Sciatic nerve (tissue), 2 donors: ENCODE measurements around the gene GRPEL2. TPM values are rescaled to one million over a fixed set of nuclear protein-coding genes. Genes with fewer than 3 reads are reported as not detected.
A peak's percentile ranks its signal among the peaks of the same experiment; 100 is the strongest.

Experiments used
- ATAC-seq: fragments of 200-7000 bp; cut with Tn5 transposase; one replicate; pipeline ENCODE4 v1.9.1; 2020; ENCODE audit warnings: mild to moderate bottlenecking, moderate library complexity
- DNase-seq: peaks from one replicate; pipeline ENCODE4 v3.0.0-alpha.2; 2020; ENCODE audit warnings: low spot score
- intact Hi-C: fragments of 100-400 bp; cut with DNase I; formaldehyde crosslinking; loops from one replicate; pipeline ENCODE4 v1.14.2; 2022
- total RNA-seq: library from RNA; stranded (reverse); fragmentation: NEBNext Ultra II Directional; extraction: Animal tissue kit (Norgen Biotek cat#: 25700); gene quantifications from one replicate; pipeline ENCODE4 v1.2.1, GENCODE V29; 2021
- donor health status: DM: no; HTN: no; CAD: no.
- donor health status: DM: no; HTN: no; CAD: no.

Gene GRPEL2, protein sequence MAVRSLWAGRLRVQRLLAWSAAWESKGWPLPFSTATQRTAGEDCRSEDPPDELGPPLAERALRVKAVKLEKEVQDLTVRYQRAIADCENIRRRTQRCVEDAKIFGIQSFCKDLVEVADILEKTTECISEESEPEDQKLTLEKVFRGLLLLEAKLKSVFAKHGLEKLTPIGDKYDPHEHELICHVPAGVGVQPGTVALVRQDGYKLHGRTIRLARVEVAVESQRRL
- total RNA-seq, result 21.6 TPM

DNA sequence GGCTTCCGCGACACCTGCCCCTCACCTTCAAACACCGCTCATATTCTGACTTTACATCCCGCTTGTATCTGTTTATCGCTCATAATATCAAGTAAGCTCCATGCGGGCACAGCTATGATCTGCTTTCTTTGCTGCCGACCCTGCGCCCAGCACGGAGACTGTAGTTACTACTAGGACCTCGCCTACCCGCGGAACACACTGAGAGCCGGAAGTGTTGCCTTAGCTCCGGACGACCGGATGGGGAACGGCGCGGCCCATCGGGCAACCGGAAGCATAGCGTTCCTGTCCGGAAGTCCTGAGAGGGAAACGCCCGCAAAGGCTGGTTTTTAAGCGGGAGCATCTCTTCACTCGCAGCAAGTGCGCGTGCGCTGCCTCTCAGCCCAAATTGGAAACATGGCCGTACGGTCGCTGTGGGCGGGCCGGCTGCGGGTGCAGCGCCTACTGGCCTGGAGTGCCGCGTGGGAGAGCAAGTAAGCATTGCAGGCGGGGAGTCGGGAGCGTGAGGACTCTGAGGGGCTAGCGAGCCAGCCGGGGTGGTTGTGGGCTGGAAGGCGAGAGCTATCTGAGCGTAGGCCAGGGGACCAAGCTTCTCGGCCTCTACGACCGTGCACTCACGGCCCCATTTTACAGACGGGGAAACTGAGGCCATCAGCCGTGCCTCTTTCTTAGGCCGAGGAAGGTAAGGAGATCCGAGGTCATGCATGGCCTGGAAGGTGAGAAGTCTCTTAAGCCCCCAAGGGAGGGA lies at the start of gene GRPEL2:
Gene GRPEL2, plus strand, starts transcription at position 353 of the 745 bp plus-strand sequence. Its CDS starts 41 bp downstream, at position 394.
- DNase-seq (peak; percentile 96), ATAC-seq (peak; percentile 98)
- intact Hi-C loops, result no loop called here

DNA sequence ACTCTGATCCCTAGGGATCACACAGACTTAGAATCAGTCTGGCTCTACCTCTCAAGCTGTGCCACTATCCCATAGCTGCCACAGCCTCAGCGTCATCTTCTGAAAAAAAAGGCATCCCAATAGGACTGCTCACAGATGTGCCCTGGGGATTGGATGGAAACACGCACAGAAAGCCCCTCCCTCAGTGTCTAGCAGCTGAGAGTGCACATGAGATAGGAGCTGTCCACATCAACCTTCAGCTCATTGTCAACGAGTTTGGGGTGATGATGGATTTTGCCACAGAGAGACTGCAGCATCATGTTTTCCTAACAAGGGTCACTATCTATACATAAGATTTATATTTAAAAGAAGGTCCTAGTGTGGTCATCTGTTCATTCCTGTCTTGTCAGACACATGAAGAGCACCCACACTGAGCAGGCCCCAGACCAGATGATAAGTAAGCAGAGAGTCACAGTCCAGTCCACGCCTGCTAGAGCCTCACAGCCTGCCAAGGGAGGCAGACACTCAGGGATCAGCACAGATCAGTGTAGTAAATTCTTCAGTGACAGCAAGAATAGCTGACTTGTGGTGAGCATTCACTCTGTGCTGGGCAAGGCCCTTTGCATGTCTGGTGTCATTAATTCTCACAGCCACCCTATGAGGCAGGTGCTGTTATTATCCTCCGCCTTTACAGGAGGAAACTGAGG lies 47.8 kb upstream of the GRPEL2 start:
- intact Hi-C loops, result no loop called here
- ATAC-seq (no peak), DNase-seq (no peak)

DNA sequence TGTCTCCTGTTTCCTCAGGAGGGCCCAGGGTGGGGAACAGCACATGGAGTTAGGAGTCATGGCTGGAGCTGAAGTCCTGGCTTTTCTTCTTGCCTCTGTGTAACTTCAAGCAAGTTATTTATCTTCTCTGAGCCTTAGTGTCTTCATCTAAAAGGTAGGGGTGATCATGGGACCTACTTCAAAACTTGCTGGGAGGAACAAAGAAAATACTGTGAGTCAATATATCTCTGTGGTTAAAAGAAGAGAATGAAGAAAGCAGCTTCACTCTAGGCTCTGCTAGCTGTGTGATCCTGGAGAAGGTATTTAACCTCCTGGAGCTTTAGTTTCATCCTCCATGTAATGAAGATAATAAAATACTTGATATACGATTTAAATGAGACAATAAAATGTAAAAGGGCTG lies 47.1 kb upstream of the GRPEL2 start:
- intact Hi-C loops, result no loop called here
- DNase-seq (no peak), ATAC-seq (no peak)

DNA sequence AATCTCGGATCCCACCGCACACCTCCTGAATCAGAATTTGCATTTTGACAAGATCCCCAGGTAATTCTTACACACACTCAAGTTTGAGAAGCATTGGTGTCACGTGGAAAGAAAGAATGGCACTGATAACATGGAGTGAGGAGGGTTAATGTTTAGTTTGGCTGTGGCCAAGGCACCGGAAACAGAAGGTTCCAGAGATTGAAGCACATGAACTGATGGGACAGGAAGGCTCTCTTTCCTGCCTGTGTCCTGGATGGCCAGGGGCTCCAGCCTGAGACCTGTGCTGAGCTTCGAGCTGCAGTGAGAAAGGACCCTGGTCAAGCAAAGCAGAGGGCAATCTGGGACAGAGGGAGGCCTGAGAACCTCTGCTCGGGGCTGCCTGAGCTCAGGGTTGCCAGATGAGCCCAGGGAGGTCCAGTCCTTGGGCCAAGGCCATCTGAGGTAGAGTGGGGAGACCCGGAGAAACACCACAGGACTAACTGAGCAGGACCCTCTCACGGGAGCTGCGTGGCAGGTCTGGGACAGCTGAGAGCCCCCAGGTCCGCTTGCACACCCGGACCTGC lies 46.4 kb upstream of the GRPEL2 start:
- no peak for DNase-seq
- ATAC-seq, result peak; percentile 24
- intact Hi-C loops, result no loop called here

DNA sequence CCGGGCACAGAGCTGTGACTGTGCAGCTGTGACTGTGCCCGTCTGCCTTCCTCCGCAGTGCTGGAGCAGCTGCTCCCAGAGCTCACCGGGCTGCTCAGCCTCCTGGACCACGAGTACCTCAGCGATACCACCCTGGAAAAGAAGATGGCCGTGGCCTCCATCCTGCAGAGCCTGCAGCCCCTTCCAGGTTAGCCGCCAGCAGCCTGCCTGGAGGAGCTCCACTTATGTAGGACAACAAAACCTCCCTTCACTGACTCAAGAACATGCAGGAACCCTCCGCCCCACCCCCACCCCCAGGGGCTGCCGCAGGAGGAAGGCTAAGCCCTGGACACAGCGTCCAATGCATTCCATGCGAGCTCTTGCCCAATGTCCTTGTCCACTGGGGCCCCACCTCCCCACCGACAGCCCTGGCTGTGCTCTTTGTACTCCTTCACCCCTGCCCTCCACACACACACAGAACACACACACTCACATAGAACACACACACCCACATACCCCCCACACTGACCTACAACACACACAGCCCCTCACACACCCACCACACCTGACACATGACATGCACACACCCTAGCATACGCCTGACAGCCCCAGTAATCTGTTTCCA lies 45.7 kb upstream of the GRPEL2 start:
- intact Hi-C loops, result no loop called here
- ATAC-seq (peak; percentile 61), DNase-seq (no peak)

DNA sequence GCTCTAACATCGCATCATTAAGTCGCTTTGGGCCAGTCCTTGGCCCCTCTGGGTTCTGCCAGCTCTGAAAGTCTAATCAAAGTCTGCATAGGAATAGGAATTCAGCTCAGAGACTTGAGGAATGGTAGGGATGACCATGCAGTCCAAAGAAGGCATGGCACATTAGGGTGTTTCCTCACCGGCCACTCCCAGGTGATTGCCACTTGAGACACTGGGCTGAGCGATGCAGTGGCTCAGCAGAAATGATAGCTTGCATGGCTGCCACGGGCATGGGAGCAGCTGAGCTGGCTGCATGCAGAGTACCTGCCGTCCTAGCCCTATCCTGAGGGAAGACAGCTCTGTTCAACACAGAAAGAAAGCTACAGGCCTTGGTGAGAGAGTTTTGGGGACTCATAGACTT lies 44.9 kb upstream of the GRPEL2 start:
- no peak for ATAC-seq

DNA sequence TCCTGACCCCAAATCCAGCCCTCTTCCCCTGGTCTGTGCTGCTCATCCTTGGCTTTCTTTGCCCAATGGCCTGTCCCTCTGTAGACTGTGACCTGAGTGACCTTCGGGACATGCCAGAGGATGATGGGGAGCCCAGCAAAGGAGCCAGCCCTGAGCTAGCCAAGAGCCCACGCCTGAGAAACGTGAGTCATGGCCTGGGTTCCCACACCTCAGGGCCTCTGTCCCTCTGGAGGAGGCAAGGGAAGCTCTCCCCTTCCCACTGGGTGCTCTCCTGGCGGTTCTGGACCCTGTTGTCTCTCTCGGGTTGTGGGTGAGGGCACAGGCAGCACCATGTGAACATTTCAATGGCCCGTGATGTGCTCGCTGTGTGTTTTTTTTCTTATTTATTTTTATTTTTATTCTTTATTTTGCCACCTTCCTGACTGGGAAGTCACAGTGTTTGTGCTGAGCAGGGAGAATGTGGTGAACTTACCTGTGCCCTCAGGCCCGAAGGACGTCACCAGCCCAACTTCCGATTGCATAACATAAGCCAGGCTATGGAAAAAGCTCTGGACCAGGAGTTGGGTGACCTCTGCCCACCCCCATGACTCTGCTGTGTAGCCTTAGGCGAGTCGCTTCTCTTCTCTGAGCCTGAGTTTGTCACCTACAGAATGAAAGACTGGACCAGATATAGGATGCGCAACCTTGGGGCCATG lies 44.1 kb upstream of the GRPEL2 start:
- intact Hi-C loops, result no loop called here
- ATAC-seq (no peak), DNase-seq (no peak)

More for the DNA sequence above, 44.9 kb upstream of the GRPEL2 start:
- intact Hi-C loops, result no loop called here
- DNase-seq, result no peak

DNA sequence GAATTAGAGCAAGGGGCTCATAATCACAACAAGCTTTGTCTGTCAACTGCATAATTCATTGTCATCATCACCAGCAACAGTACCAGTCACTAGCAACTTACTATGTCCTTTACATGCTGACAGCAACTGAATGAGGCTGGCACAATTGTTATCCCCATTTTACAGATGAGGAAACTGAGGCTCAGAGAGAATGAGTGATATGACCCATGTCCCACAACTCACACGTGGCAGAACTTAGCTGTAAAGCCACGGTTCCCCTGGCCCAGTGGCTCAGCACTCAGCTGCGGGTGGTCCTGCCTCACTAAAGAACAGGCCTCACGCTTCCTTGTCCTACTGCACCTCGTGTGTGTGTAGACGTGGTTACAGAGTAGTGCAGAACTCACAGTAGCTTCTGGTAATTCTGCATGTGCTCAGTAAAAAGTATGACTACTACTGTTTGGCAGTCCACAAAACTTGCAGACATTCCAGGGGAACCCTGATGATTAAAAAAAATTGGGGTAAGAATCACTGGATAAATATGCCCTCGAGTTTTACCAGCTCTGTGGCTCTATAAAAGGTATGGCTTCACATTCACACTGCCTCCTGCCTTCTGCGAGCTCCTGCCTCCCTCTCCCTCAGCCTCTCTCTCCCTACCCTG lies 43.4 kb upstream of the GRPEL2 start:
- intact Hi-C loops, result no loop called here
- DNase-seq (no peak), ATAC-seq (no peak)

DNA sequence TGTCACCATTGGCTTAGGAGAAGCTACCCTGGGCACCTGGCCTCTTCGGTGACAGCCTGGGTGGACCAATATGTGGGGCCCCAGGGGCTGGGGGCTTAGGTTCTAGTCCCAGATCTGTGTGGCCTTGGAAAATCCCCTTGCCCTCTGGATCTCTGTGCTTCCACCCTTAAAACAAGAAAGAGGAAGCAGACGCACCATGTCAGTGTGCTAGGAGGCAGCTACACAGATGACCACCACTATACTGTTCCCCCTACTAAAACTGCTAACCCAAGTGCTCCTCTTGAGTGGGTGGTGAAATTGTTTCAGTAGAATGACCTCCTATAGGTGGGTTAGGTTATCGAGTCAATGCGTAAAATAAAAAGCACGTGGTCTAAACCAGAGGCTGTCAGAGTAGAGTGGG lies 42.7 kb upstream of the GRPEL2 start:
- no peak for DNase-seq
- intact Hi-C loops, result no loop called here
- no peak for ATAC-seq

DNA sequence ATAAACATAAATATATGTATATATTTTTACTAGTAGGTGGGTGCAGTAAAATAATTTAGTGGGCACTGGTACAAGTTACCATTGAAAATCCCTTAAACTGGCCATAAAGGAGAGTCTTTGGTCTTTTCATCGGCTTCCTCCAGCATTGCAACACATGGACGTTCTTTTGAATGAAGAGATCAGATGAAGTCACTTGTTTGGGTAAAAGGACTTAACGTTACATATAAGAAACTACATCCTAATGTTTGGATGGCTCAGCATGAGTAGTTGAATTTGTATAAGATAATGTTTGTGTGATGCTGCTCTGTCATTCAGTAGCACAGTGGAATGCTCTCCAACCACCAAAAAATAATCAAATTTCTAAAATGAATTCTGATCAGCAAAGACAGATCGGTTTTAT lies 42.1 kb upstream of the GRPEL2 start:
- DNase-seq (no peak), ATAC-seq (no peak)
- intact Hi-C loops, result no loop called here

DNA sequence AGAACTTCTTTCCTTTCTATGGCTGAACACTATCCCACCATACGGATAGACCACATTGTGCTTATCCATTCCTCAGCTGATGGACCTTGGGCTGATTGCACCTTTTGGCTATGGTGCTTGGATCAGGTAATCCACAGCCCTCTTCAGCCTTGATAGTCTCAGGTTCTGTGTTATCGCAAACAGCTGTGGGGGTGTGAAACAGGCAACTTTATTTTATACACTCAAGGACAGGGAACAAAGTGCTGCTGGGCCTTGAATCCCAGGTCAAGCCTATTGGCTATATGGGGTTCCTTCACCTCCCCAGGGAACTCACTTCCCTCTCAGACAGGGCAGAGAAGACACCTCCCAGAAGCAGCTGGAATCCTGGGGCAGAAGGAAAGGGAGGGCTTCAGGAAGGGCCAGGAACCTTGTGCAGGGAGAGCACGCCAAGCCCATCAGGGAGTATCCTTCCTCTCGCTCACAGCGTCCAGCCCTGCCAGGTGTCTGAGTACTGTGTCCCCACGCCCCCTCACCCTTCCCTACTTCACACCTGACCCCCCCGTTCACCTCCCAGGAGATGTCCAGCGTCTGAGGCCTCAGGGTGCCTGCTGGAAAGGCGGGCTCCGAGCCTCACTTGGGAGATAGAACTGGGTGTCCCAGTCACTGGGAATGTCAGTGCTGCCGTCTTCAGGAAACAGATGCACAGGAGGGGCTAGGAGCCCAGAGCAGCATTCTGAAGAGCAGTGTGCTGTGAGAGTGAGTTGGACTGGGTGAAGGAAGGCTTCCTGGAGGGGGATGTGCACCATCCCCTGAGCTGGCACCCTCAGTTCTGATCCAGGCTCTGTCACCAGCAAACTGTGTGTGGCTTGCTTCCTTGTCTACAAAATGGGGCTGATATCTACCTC lies 40.9 kb upstream of the GRPEL2 start:
- ATAC-seq (no peak), DNase-seq (no peak)
- intact Hi-C loops, result no loop called here

DNA sequence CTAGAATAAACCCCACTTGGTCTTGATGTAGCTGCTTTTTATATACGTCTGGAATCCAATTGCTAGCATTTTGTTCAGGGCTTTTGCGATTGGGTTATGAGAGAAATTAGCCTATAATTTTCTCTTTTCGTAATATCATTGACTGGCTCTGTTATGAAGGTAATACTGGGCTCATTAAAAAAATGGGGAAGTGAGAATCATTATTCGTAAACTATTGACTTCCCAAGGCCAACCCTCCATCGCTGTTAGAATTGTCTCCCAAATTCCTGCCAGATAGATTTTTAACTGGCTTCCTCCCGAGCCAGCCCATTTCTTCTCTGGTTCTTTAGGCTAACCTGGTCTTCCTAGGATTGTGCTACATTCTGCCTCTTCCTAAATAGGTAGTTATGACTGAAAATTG lies 35.9 kb upstream of the GRPEL2 start:
- intact Hi-C loops, result no loop called here
- no peak for DNase-seq
- no peak for ATAC-seq

DNA sequence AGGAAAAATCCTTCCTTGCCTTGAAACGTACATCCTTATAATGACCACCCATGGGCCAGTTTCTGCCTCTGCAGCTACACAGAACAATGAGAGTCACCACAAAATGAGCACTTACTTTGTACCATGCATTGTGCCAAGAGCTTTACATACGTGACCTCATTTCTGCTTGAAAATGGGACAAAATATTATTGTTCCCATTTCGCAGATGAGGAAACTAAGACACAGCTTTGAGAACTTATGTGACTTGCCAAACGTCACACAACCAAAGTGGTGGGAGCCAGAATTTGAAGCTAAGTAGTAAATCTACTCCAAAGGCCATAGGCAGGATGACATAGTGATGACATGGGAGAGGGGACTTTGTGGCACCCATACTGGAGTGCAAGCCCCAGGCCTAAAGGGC lies 34.8 kb upstream of the GRPEL2 start:
- ATAC-seq (no peak), DNase-seq (no peak)
- intact Hi-C loops, result no loop called here

DNA sequence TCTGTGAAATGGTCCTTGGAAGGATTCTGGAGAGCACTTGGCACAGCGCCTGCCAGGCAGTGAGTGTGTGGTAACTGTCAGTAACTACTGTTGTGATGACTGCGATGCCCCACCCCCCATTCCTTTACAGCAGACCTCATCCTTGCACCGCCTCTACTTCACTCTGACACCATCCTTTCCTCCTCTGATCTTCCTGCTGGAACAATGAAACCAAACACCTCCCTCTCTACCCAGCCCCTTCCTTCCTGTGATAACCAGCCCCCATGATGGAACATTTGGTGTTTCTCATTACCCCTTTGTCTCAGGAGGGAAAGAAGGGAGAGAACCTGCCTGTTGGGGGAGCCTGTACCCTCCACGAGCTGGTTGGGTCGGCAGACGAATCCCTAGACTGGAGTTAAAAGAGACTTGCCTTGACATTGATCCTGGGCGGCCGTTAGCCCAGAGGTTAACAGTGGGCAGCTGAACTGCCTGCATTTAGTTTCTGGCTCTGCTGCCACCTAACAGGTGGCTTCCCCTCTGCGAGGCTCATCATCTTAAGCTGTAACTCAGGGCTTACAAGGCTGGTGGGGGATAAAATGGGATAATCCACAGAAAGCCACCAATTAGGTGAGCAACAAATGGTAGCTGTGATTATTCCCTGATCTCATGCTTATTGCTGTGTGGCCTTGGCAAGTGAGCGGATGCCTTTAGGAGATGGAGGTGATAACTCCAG lies 34.2 kb upstream of the GRPEL2 start:
- intact Hi-C loops, result no loop called here
- ATAC-seq (peak; percentile 34), DNase-seq (no peak)

DNA sequence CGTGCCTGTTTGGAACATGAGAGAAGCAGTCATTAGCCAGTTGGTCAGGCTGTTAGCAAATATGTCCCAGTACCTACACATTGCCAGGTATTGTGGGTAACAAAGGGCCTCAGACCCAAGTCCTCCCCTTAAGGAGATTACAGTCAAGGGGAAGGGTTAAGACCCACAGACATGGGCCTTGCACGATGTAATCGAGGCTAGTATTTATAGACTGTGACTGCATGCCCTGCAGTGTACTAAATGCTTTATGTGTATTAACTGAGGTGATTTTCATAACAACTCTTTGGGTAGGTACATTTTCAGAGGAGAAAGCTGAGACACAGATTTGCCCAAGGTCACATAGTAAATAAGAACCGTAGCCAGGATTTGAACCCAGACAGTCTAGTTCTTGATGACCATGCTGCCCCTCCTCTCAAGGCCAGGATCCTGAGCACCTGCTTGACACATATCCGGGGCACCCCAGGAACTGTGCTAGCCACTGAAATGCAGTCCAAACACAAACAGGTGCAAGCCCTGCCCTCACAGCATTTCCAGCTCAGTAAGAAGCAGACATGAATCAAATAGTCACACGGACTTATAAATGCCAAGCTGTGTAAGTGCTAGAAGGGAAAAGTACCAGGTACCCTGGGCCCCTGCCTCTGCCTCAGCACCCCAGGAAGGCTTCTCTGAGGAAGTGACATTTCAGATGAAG lies 32.0 kb upstream of the GRPEL2 start:
- intact Hi-C loops, result no loop called here
- DNase-seq (no peak), ATAC-seq (no peak)

DNA sequence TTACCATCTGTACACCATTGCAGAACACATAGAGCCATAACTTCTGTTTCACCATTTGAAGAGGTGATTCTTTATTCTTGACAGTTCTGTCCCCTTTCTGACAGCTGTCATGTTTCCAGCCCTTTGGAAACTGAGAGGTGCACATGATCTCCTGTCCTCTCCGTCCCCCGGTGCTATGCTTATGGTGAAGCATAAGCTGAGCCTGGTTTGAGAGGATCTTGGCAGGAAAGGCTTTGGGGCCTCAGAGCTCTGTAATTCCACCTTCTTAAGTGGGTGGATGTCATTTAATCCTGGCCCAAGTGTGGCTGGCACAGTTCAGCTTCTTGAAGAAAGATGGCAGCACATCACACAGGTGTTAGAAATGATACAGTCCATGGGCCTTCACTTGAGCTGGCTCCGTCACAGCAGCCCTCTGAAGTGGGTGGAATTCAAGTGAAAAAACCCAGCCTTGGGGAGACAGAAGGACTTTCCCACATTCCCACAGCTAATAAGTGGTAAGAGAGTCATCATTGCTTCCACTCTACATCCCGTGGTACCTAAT lies 30.7 kb upstream of the GRPEL2 start:
- intact Hi-C loops, result loop anchor here (5.0 kb wide), 1 partner anchor 248 kb away; no protein-coding TSS in a partner anchor
- ATAC-seq, result no peak
- DNase-seq, result no peak
